ENCODE data around the gene DACT3. TPM values are rescaled to one million over a fixed set of nuclear protein-coding genes. Genes with fewer than 3 reads are reported as not detected.

The DACT3 gene
- polyA plus RNA-seq, 1 donor = 24.5 TPM

- DNase-seq = no peak
These were observed 45.0 kb downstream of the DACT3 start for GRCh38 chr19:46615966-46616365.

- peak; percentile 77 for DNase-seq
These were observed 46.8 kb downstream of the DACT3 start for GRCh38 chr19:46614114-46614722.

GRCh38 chr19:46613525-46613924 is 47.5 kb downstream of the DACT3 start:
- no peak for DNase-seq

GRCh38 chr19:46611776-46612175 is 49.2 kb downstream of the DACT3 start:
- no peak for DNase-seq

- no peak for DNase-seq
These were observed 49.9 kb downstream of the DACT3 start for GRCh38 chr19:46610851-46611770.

GRCh38 chr19:46610413-46610775 is 50.6 kb downstream of the DACT3 start:
- DNase-seq = no peak

GRCh38 chr19:46609511-46610412 is 51.2 kb downstream of the DACT3 start:
- no peak for DNase-seq

- DNase-seq = no peak
These were observed 52.2 kb downstream of the DACT3 start for GRCh38 chr19:46608581-46609345.

GRCh38 chr19:46608178-46608577 is 52.8 kb downstream of the DACT3 start:
- no peak for DNase-seq

GRCh38 chr19:46607448-46607841 is 53.5 kb downstream of the DACT3 start:
- no peak for DNase-seq

- DNase-seq = no peak
These were observed 54.1 kb downstream of the DACT3 start for GRCh38 chr19:46606681-46607447.

- no peak for DNase-seq
These were observed 55.0 kb downstream of the DACT3 start for GRCh38 chr19:46606019-46606418.

GRCh38 chr19:46605356-46605821 is 55.6 kb downstream of the DACT3 start:
- DNase-seq = no peak

GRCh38 chr19:46604781-46605355 is 56.1 kb downstream of the DACT3 start:
- no peak for DNase-seq

GRCh38 chr19:46603752-46604231 is 57.2 kb downstream of the DACT3 start:
- no peak for DNase-seq

GRCh38 chr19:46603195-46603637 is 57.8 kb downstream of the DACT3 start:
- no peak for DNase-seq

- DNase-seq = no peak
These were observed 58.4 kb downstream of the DACT3 start for GRCh38 chr19:46602392-46603194.

GRCh38 chr19:46601318-46602224 is 59.4 kb downstream of the DACT3 start, which contains the start of gene CALM3:
Gene CALM3 (plus strand): TSS chr19:46601330. CDS start chr19:46601435, 105 bp downstream.
- no peak for DNase-seq
